Activated CD8-positive, alpha-beta T cell treated with anti-CD3 and anti-CD28 coated beads for 36 hours (primary cell): ENCODE measurements around the gene TLE6. TPM values are rescaled to one million over a fixed set of nuclear protein-coding genes. Genes with fewer than 3 reads are reported as not detected.

Source experiments
- ATAC-seq: fragments of 200-7000 bp; cut with Tn5 transposase; one replicate; pipeline ENCODE4 v1.10.0; 2021; ENCODE audit warnings: mild to moderate bottlenecking, moderate library complexity
- CTCF ChIA-PET: fragments of 350-600 bp; sonication (Branson Sonifier 250); formaldehyde crosslinking; loops from one replicate; lab custom pipeline; 2021; ENCODE audit warnings: antibody characterized with exemption; lab: Charles Lee
- POLR2A ChIA-PET: fragments of 350-600 bp; sonication (Branson Sonifier 250); formaldehyde crosslinking; loops from one replicate; lab custom pipeline; 2021; ENCODE audit warnings: antibody characterized with exemption; lab: Charles Lee
- DNase-seq: peaks from one replicate; pipeline ENCODE4 v3.0.0-alpha.2; 2020
- H3K27ac Mint-ChIP-seq: one replicate; pipeline ENCODE4 v1.8.0; 2021; ENCODE audit warnings: mild to moderate bottlenecking, mixed read lengths
- H3K27me3 Mint-ChIP-seq: one replicate; pipeline ENCODE4 v1.8.0; 2021; ENCODE audit warnings: mixed read lengths
- H3K36me3 Mint-ChIP-seq: one replicate; pipeline ENCODE4 v1.8.0; 2021; ENCODE audit warnings: low read depth, mixed read lengths
- H3K4me1 Mint-ChIP-seq: one replicate; pipeline ENCODE4 v1.8.0; 2021; ENCODE audit warnings: low read depth, mixed read lengths
- H3K4me3 Mint-ChIP-seq: one replicate; pipeline ENCODE4 v1.8.0; 2021; ENCODE audit warnings: mild to moderate bottlenecking, moderate library complexity, mixed read lengths
- H3K9me3 Mint-ChIP-seq: one replicate; pipeline ENCODE4 v1.8.0; 2021; ENCODE audit warnings: mixed read lengths
- intact Hi-C: fragments of 100-400 bp; cut with micrococcal nuclease; formaldehyde crosslinking; loops from one replicate; pipeline ENCODE4 v1.10.0; 2022
- total RNA-seq, 2 experiments: library from RNA; stranded (reverse); gene quantifications; one replicate each; pipeline ENCODE4 v1.2.3, GENCODE V29; 2021
- TF ChIP-seq, protein P1 (sequence below): fragments of 200-600 bp; IDR thresholded peaks from one replicate; pipeline ENCODE4 v1.8.0; 2022; ENCODE audit warnings: antibody characterized with exemption, mild to moderate bottlenecking

Gene TLE6
- total RNA-seq, 2 experiments from 2014 or later: 3.5 to 5.1 TPM

DNA sequence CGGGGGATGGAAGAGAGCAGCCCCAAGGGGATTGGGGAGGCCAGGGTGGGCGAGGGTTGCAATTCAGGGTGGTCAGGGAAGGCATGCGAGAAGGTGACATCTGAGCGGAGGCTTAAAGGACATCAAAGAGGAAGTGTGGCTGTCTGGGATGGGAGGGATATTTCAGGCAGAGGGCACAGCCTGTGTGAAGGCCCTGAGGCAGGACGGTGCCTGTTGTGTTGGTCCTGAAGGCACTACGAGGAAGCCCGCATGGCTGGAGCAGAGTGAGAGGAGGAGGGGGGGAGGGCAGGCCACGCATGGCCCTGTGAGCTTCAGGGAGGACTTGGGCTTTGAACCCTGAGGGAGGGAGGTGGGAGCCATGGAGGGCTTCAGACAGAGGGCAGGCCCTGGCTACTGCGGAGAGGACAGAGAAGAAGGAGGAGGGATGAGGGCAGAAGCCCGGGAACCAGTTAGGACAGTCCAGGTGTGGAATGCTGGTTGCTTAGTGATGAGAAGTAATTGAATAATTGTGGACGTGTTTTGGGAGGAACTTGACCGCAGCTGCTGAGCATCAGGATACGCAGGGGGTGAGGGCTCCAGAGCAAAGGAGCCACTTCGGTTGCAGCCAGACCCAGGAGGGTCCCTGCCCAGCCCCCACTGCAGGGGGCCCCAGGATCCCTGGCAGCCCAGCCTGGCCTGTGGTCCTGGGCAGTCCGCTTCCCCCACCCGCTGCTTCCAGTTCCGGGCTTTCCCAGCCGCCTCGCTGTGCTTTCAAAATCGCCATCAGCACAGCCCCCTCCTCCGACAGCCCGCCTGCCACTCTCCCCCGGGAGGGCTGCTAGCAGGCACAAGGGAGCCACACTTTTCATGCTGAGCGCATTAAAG, 6.2 kb downstream of the TLE6 start:
- intact Hi-C loops: no loop called here
- POLR2A ChIA-PET: no interaction called here
- DNase-seq (no peak), ATAC-seq (no peak)
- no peak overlapping the region for H3K4me3 Mint-ChIP-seq
- H3K27me3 Mint-ChIP-seq: peaks cover 13% of the 10 kb centered on the region
- CTCF ChIA-PET: no interaction called here
- H3K4me1 Mint-ChIP-seq: no peaks in the 10 kb centered on the region
- no peaks in the 10 kb centered on the region for H3K9me3 Mint-ChIP-seq
- TF ChIP-seq, protein P1, sequence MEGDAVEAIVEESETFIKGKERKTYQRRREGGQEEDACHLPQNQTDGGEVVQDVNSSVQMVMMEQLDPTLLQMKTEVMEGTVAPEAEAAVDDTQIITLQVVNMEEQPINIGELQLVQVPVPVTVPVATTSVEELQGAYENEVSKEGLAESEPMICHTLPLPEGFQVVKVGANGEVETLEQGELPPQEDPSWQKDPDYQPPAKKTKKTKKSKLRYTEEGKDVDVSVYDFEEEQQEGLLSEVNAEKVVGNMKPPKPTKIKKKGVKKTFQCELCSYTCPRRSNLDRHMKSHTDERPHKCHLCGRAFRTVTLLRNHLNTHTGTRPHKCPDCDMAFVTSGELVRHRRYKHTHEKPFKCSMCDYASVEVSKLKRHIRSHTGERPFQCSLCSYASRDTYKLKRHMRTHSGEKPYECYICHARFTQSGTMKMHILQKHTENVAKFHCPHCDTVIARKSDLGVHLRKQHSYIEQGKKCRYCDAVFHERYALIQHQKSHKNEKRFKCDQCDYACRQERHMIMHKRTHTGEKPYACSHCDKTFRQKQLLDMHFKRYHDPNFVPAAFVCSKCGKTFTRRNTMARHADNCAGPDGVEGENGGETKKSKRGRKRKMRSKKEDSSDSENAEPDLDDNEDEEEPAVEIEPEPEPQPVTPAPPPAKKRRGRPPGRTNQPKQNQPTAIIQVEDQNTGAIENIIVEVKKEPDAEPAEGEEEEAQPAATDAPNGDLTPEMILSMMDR: no peak
- no peak overlapping the region for H3K27ac Mint-ChIP-seq
- no peaks in the 10 kb centered on the region for H3K36me3 Mint-ChIP-seq

DNA sequence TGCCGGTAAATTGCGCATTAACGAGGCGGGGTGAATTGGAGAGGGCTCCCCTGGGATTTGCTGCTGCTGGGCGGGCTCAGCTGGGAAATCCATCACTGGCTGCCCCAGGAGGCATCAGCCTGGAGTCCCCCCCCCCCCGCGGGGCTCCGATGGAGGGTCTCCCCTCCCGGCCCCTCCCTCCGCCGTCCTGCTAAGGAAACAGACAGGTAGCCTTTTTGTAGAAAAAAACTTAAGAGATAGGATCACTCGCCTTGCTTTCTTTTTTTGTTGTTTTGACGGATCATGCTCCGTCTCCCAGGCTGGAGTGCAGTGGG, 6.8 kb downstream of the TLE6 start:
- DNase-seq: no peak
- Mint-ChIP-seq H3K4me1 (no peaks in the 10 kb centered on the region), H3K9me3 (no peaks in the 10 kb centered on the region), H3K27me3 (peaks cover 13% of the 10 kb centered on the region), H3K36me3 (no peaks in the 10 kb centered on the region), H3K27ac (no peak overlapping the region), H3K4me3 (no peak overlapping the region)
- no peak for ATAC-seq
- ChIA-PET POLR2A (no interaction called here), CTCF (no interaction called here)
- intact Hi-C loops: no loop called here
- TF ChIP-seq, protein P1: no peak

DNA sequence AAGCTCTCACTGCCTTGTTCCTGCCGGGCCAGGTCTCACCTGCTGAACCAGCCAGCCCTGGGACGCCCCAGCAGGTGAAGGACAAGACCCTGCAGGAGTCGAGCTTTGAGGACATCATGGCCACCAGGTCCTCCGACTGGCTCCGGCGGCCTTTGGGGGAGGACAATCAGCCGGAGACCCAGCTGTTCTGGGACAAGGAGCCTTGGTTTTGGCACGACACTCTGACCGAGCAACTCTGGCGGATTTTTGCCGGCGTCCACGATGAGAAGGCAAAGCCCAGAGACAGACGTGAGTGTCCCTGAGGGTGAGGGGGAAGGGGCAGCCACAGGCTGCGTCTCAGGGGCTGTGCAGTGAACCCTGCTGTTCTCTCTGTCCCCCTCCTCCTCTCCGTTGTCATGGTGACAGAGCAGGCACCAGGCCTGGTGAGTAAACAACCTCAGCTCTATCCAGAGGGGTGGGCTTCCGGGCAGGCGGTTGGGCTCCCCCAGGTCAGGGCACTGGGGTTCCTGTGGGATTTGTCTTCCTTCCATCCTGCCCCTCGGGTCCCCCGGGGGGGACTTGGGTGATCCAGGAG, 9.7 kb downstream of the TLE6 start:
- POLR2A ChIA-PET: interaction anchor here (0.6 kb wide), 1 partner anchor 10 kb away, joined by 3 read pairs; the partner anchor contains the start of gene TLE6
- no peak for ATAC-seq
- no peak overlapping the region for H3K27ac Mint-ChIP-seq
- no peaks in the 10 kb centered on the region for H3K36me3 Mint-ChIP-seq
- intact Hi-C loops: no loop called here
- DNase-seq: no peak
- CTCF ChIA-PET: interaction anchor here (1.0 to 1.7 kb wide), 2 partner anchors 24 to 117 kb away, joined by 3 to 4 read pairs; no protein-coding TSS in a partner anchor
- no peaks in the 10 kb centered on the region for H3K4me1 Mint-ChIP-seq
- TF ChIP-seq, protein P1: no peak
- no peak overlapping the region for H3K4me3 Mint-ChIP-seq
- H3K27me3 Mint-ChIP-seq: peaks cover 13% of the 10 kb centered on the region
- H3K9me3 Mint-ChIP-seq: no peaks in the 10 kb centered on the region

DNA sequence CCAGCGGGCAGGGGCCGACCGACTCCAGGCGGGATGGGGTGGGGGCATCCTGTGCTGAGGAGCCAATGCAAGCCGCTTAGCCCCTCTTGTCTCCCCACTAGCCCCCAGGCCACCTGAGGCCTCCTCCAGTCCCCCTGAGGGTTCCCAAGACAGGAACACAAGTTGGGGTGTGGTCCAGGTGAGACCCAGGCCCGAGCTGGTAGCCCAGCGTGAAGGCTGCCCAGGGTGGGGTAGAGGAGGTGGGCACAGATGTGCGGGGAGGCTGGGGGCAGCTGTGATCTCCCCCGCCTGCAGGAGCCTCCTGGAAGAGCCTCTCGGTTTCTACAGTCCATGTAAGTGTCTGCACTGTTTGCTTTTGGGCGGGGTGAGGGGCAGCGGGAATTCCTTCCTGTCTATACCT, 10.4 kb downstream of the TLE6 start:
- CTCF ChIA-PET: no interaction called here
- H3K4me1 Mint-ChIP-seq: no peaks in the 10 kb centered on the region
- POLR2A ChIA-PET: no interaction called here
- intact Hi-C loops: no loop called here
- DNase-seq: no peak
- H3K27ac Mint-ChIP-seq: no peak overlapping the region
- no peak overlapping the region for H3K4me3 Mint-ChIP-seq
- TF ChIP-seq, protein P1: no peak
- ATAC-seq: no peak
- no peaks in the 10 kb centered on the region for H3K9me3 Mint-ChIP-seq
- no peaks in the 10 kb centered on the region for H3K36me3 Mint-ChIP-seq
- peaks cover 13% of the 10 kb centered on the region for H3K27me3 Mint-ChIP-seq

DNA sequence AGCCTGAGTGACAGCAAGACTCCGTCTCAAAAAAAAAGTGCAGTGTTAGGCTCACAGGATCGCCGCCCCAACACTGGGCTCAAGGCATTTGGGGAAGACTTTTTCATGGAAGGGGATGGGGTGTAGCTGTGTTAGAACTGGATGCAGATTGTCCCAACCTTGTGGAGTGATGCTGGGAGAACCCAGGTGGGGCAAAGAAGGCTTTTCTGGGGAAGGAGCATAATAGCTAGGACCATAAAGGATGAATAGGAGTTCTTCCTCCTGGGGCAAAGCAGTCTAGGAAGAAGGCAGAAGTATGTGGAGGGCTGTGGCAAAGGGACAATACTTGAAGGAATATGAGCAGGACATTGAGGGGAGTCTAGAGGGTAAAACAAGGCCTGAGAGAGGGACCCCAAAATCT, 11.2 kb downstream of the TLE6 start:
- H3K27me3 Mint-ChIP-seq: peaks cover 8% of the 10 kb centered on the region
- ChIA-PET POLR2A (no interaction called here), CTCF (no interaction called here)
- no peaks in the 10 kb centered on the region for H3K9me3 Mint-ChIP-seq
- no peak overlapping the region for H3K4me3 Mint-ChIP-seq
- no peak overlapping the region for H3K27ac Mint-ChIP-seq
- no peaks in the 10 kb centered on the region for H3K36me3 Mint-ChIP-seq
- intact Hi-C loops: no loop called here
- DNase-seq: no peak
- ATAC-seq: no peak
- H3K4me1 Mint-ChIP-seq: no peaks in the 10 kb centered on the region
- TF ChIP-seq, protein P1: no peak
